Measurements from ENCODE around the gene RO60.

- TF ChIP-seq NFE2L2 (IDR thresholded peaks at IDR 0.05; ENCODE audit: low read depth, low read length) (no peak), CTCF (conservative IDR thresholded peaks at IDR 0.05; ENCODE audit: low read depth, low read length) (no peak), CEBPB (IDR thresholded peaks at IDR 0.05; ENCODE audit: low read depth, low read length) (no peak), RAD21 (IDR thresholded peaks at IDR 0.05; ENCODE audit: low read length) (no peak), RFX5 (IDR thresholded peaks at IDR 0.05; ENCODE audit: low read depth, low read length) (no peak), POLR2A (IDR thresholded peaks at IDR 0.05; ENCODE audit: low read depth, low read length) (no peak)
These were observed 16.4 kb upstream of the RO60 start for GRCh38 chr1:193042766-193043691.
